Gastrocnemius medialis (tissue), 4 donors: ENCODE data around the gene ZFYVE28. TPM values are rescaled to one million over a fixed set of nuclear protein-coding genes. Genes with fewer than 3 reads are reported as not detected.

Experiments
- ATAC-seq, 2 donors: fragments of 150-250 bp; one replicate each; pipeline ENCODE4 v1.9.1; 2016
- DNase-seq, 2 donors: peaks; one replicate each; pipeline ENCODE4 v3.0.0-alpha.2; 2019
- H3K27ac ChIP-seq, 4 donors: fragments of 200-600 bp; sonication (generic); 1 replicate in 1 of 4; 2 replicates in 3 of 4; pipeline ENCODE4 v1.5.1; 2016 to 2018; ENCODE audit warnings: mild to moderate bottlenecking in 2 of 4, moderate library complexity in 1 of 4
- H3K27me3 ChIP-seq, 3 donors: fragments of 200-600 bp; sonication (generic) in 2 of 3; 1 replicate in 1 of 3; 2 replicates in 2 of 3; pipeline versions ENCODE4 v1.5.1 to v1.6.0; 2016 to 2019; ENCODE audit warnings: mild to moderate bottlenecking in 1 of 3, moderate library complexity in 1 of 3
- H3K36me3 ChIP-seq, 2 donors: fragments of 200-600 bp; sonication (generic) in 1 of 2; one replicate each; pipeline ENCODE4 v1.5.1; 2017 to 2018
- H3K4me1 ChIP-seq, 2 donors: fragments of 200-600 bp; sonication (generic) in 1 of 2; one replicate each; pipeline ENCODE4 v1.5.1; 2016 to 2017; ENCODE audit warnings: mild to moderate bottlenecking in 2 of 2
- H3K4me3 ChIP-seq, 4 donors: fragments of 200-600 bp; sonication (generic) in 3 of 4; 1 replicate in 1 of 4; 2 replicates in 3 of 4; pipeline ENCODE4 v1.5.1; 2016 to 2019; ENCODE audit warnings: mild to moderate bottlenecking in 2 of 4
- H3K9me3 ChIP-seq, 3 donors: fragments of 200-600 bp; sonication (generic) in 2 of 3; 1 replicate in 1 of 3; 2 replicates in 2 of 3; pipeline ENCODE4 v1.5.1; 2016 to 2019
- CTCF ChIP-seq, 5 experiments: fragments of 450-650 bp in 3 of 5; fragments of 200-600 bp in 2 of 5; sonication (generic) in 2 of 5; IDR thresholded peaks in 4 of 5; conservative IDR thresholded peaks in 1 of 5; 1 replicate in 4 of 5; 2 replicates in 1 of 5; pipeline ENCODE4 v1.5.1; 2016 to 2019; ENCODE audit warnings: antibody characterized with exemption in 5 of 5, mild to moderate bottlenecking in 3 of 5, moderate library complexity in 3 of 5
- POLR2A ChIP-seq, 2 donors: fragments of 450-650 bp; IDR thresholded peaks; one replicate each; pipeline ENCODE4 v1.6.1; 2017; ENCODE audit warnings: antibody characterized with exemption in 2 of 2, mild to moderate bottlenecking in 2 of 2, moderate library complexity in 2 of 2
- in situ Hi-C, 4 donors: fragments of 200-750 bp; cut with MboI; loops; one replicate each; pipeline versions ENCODE4 v1.15.0 to v1.8.0; 2017; ENCODE audit warnings: low sequenced_read_pairs in 4 of 4
- intact Hi-C: fragments of 100-400 bp; cut with DNase I; formaldehyde crosslinking; loops from one replicate; pipeline ENCODE4 v1.15.1; 2023; ENCODE audit warnings: low total_unique reads
- total RNA-seq, 4 donors: library from RNA; depleted of rRNA; stranded (reverse); fragments of >200 nt; gene quantifications; one replicate each; pipeline versions ENCODE4 v1.1.0 to v1.2.3, GENCODE V29; 2016

ZFYVE28 gene
- total RNA-seq, 4 donors from 2014 or later: 1.8 to 6.0 (median 3.4) TPM

- ATAC-seq: no peak
- no peak for TF ChIP-seq CTCF (IDR thresholded peaks at IDR 0.05 in 4 of 5, conservative IDR thresholded peaks at IDR 0.05 in 1 of 5)
- no peak for TF ChIP-seq POLR2A (IDR thresholded peaks at IDR 0.05)
- H3K27me3 ChIP-seq: no peaks in the 10 kb centered on the region
- H3K27ac ChIP-seq: peak overlapping the region; percentile 84 to 99 (median 95)
- no peaks in the 10 kb centered on the region for H3K36me3 ChIP-seq
- DNase-seq: no peak
- intact Hi-C loops (loop anchor here (1.0 to 10.0 kb wide), 6 partner anchors 21 to 492 kb away; partner anchors contain the start of genes CFAP99, FAM193A, HAUS3 and NELFA), in situ Hi-C loops (no loop called here)
- peak overlapping the region; percentile 56 to 91 (median 76) for H3K4me3 ChIP-seq
- H3K9me3 ChIP-seq: no peaks in the 10 kb centered on the region
- peaks cover 52 to 76% of the 10 kb centered on the region in 2 donors for H3K4me1 ChIP-seq
Observed at GRCh38 chr4:2262944-2263250, 155.5 kb downstream of the ZFYVE28 start.

GRCh38 chr4:2262145-2262943 is 156.1 kb downstream of the ZFYVE28 start:
- Histone ChIP-seq H3K27me3 (no peaks in the 10 kb centered on the region), H3K4me3 (peak overlapping the region; percentile 56 to 91 (median 76)), H3K4me1 (peaks cover 55 to 77% of the 10 kb centered on the region in 2 donors), H3K36me3 (no peaks in the 10 kb centered on the region), H3K9me3 (no peaks in the 10 kb centered on the region), H3K27ac (peak overlapping the region; percentile 93 to 99 (median 96))
- ATAC-seq (peak; percentile 81 to 82), DNase-seq (peak; percentile 99 to 100)
- TF ChIP-seq POLR2A (IDR thresholded peaks at IDR 0.05) (peak; percentile 91 to 98), CTCF (IDR thresholded peaks at IDR 0.05 in 4 of 5, conservative IDR thresholded peaks at IDR 0.05 in 1 of 5) (no peak)
- in situ Hi-C loops: no loop called here
- intact Hi-C loops: loop anchor here (1.0 to 10.0 kb wide), 6 partner anchors 20 to 492 kb away; partner anchors contain the start of genes CFAP99, FAM193A, HAUS3 and NELFA

- H3K4me3 ChIP-seq: peak within 1 kb of the TSS; percentile 81 to 99 (median 96)
- DNase-seq (no peak), ATAC-seq (peak in 1 of 2 donors; percentile 6)
- peak within 1 kb of the TSS; percentile 93 to 99 (median 96) for H3K27ac ChIP-seq
- intact Hi-C loops (loop anchor here (1.0 to 10.0 kb wide), 6 partner anchors 19 to 493 kb away; partner anchors contain the start of genes CFAP99, FAM193A, HAUS3 and NELFA), in situ Hi-C loops (no loop called here)
- H3K36me3 ChIP-seq: no peaks in the 10 kb centered on the region
- TF ChIP-seq POLR2A (IDR thresholded peaks at IDR 0.05): no peak
- no peaks in the 10 kb centered on the region for H3K9me3 ChIP-seq
- no peaks in the 10 kb centered on the region for H3K27me3 ChIP-seq
- peaks cover 59 to 80% of the 10 kb centered on the region in 2 donors for H3K4me1 ChIP-seq
Observed at GRCh38 chr4:2261853-2262144, 156.6 kb downstream of the ZFYVE28 start, which contains the start of gene MXD4. TSS of gene MXD4 (minus strand) at chr4:2262109. CDS start at chr4:2261980, 129 bp downstream.

- Histone ChIP-seq H3K36me3 (no peaks in the 10 kb centered on the region), H3K4me1 (peaks cover 59 to 80% of the 10 kb centered on the region in 2 donors), H3K9me3 (no peaks in the 10 kb centered on the region), H3K27me3 (no peaks in the 10 kb centered on the region), H3K27ac (peak overlapping the region; percentile 85 to 98 (median 94)), H3K4me3 (peak overlapping the region; percentile 75 to 99 (median 96))
- intact Hi-C loops (loop anchor here (5.0 to 10.0 kb wide), 4 partner anchors 156 to 494 kb away; partner anchors contain the start of genes CFAP99, NELFA, RNF4 and TNIP2), in situ Hi-C loops (no loop called here)
- peak; percentile 5 to 13 for TF ChIP-seq POLR2A (IDR thresholded peaks at IDR 0.05)
- TF ChIP-seq CTCF (IDR thresholded peaks at IDR 0.05 in 4 of 5, conservative IDR thresholded peaks at IDR 0.05 in 1 of 5): no peak
- ATAC-seq (peak; percentile 52 to 59), DNase-seq (peak in 1 of 2 donors; percentile 33)
Observed at GRCh38 chr4:2261110-2261852, 157.2 kb downstream of the ZFYVE28 start.
